ENCODE measurements around the gene CCDC54.

CCDC54 gene

DNA sequence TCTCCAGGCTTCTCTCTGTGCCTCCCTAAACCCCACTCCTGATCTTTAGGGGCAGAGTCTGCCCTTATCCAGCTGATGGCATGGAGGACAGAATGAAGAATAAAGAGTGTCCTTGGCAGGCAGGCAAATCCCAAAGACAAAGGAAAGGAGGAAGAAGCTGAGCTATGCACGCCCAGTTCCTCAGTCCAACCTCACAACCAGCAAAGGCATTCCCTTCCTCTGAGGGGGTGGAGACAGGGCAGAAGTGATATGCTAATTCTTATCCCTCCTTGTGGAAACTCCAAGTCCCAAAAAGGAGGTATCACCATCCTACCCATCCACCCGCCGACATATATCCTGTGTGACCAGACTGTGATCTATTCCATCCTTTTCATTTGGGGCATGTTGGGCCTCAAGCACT, 10.5 kb upstream of the CCDC54 start:
- Histone ChIP-seq H3K4me1 (no peaks in the 10 kb centered on the region), H3K4me2 (no peak overlapping the region), H3K9ac (no peak overlapping the region), H4K20me1 (no peaks in the 10 kb centered on the region), H3K36me3 (no peaks in the 10 kb centered on the region), H3K27me3 (no peaks in the 10 kb centered on the region), H3K9me3 (no peaks in the 10 kb centered on the region), H3K4me3 (no peak overlapping the region), H3K27ac (no peak overlapping the region)
- TF ChIP-seq Cebpa-rat (IDR thresholded peaks at IDR 0.05) = no peak

DNA sequence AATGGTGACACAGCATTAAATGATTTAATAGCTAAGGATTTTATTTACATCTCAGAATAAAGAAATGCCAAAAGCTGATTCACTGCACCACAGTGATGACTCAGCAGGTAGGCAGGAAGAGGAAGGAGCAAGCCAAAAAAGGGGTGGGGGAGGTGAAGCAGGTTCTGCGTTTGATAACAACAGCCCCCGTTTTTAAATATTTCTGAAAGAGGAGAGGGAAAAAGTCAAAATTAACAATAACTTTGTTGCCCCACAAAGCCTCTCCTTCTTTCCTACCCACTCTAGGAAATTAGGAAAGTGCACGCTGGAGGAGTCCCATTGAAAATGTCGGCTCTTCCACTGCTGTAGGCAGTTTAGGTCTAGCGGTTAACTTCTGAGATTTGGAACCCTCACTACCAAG, 9.9 kb upstream of the CCDC54 start:
- Histone ChIP-seq H3K4me3 (no peak overlapping the region), H3K9ac (no peak overlapping the region), H3K9me3 (no peaks in the 10 kb centered on the region), H3K4me1 (no peaks in the 10 kb centered on the region), H3K4me2 (no peak overlapping the region), H4K20me1 (no peaks in the 10 kb centered on the region), H3K27ac (no peak overlapping the region), H3K27me3 (no peaks in the 10 kb centered on the region), H3K36me3 (no peaks in the 10 kb centered on the region)
- no peak for TF ChIP-seq Cebpa-rat (IDR thresholded peaks at IDR 0.05)

DNA sequence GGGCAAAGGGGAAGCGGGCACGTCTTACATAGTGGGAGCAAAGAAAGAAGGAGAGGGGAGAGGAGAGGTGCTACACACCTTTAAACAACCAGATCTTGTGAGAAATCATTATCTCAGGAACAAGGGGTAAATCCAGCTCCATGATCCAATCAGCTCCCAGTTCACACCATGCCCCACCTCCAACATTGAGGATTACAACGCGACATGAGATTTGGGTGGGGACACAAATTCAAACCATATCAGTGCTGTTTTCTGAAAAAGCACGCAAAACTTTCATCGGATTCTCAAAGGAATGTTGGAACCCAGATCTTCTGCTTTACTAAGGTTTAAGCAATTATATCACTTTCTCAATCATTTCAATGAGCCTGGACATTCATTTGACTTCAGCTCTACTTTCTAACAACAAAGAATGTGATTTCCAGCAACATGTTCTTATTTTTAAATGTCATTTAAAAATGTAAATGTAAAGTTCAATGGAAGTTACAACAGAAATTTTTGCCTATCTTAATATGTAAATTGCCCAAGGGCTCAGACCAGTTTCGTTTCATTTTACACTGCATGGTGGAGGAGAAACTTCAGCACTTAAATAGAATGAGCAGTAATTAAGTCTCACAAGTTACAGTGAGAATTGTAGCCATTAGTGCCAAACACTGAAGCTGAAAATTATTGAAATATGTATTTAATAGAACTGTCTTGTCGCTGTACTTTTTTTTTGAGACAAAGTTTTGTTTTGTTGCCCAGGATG, 8.4 kb upstream of the CCDC54 start:
- no peaks in the 10 kb centered on the region for H3K27me3 ChIP-seq
- no peaks in the 10 kb centered on the region for H3K4me1 ChIP-seq
- no peak overlapping the region for H3K4me3 ChIP-seq
- H3K27ac ChIP-seq = no peak overlapping the region
- H3K9ac ChIP-seq = no peak overlapping the region
- no peaks in the 10 kb centered on the region for H4K20me1 ChIP-seq
- no peak overlapping the region for H3K4me2 ChIP-seq
- H3K9me3 ChIP-seq = no peaks in the 10 kb centered on the region
- no peak for TF ChIP-seq Cebpa-rat (IDR thresholded peaks at IDR 0.05)
- H3K36me3 ChIP-seq = no peaks in the 10 kb centered on the region

DNA sequence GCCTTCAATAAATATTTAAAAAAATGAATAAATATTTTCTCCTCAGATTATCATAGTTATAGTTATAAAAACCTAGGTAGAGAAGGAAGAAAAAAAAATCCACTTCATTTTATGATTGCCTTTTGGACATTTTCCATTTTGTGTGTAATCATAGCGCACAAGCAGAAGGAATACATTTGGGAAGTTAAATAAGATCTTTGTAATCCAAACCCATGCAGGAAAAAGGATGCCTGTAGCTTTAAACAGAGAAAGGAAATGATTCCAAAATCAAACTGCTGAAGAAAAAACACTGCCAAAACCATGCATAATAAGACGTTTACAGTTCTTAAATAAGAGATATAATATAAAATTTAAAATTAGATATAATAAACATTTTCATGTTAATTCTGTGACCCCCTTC, 7.4 kb upstream of the CCDC54 start:
- Histone ChIP-seq H3K36me3 (no peaks in the 10 kb centered on the region), H4K20me1 (no peaks in the 10 kb centered on the region), H3K9ac (no peak overlapping the region), H3K4me2 (no peak overlapping the region), H3K9me3 (no peaks in the 10 kb centered on the region), H3K27me3 (no peaks in the 10 kb centered on the region), H3K27ac (no peak overlapping the region), H3K4me3 (no peak overlapping the region), H3K4me1 (no peaks in the 10 kb centered on the region)
- no peak for TF ChIP-seq Cebpa-rat (IDR thresholded peaks at IDR 0.05)

DNA sequence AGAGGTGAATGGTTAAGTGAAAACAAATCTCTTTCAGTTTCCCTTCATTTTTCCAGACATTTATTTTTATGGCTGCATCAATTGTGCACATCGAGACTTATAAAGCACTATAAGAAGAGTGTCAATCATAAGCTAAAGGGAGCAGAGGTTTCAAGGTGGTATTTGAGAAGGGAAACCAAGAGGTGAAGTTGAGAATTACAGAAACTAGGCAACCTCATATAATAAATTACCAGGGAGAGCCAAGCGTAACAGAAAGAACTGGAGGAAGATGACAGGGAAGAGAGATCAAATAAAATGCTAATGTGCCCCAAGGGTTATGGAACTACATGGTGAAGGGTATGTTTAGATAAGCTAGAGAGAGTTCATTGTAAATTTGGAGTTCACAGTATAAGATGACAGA, 6.3 kb upstream of the CCDC54 start:
- no peaks in the 10 kb centered on the region for H3K27me3 ChIP-seq
- no peaks in the 10 kb centered on the region for H3K36me3 ChIP-seq
- no peak overlapping the region for H3K4me3 ChIP-seq
- no peak overlapping the region for H3K9ac ChIP-seq
- H3K4me1 ChIP-seq = no peaks in the 10 kb centered on the region
- no peaks in the 10 kb centered on the region for H4K20me1 ChIP-seq
- no peak overlapping the region for H3K4me2 ChIP-seq
- no peak for TF ChIP-seq Cebpa-rat (IDR thresholded peaks at IDR 0.05)
- H3K27ac ChIP-seq = no peak overlapping the region
- H3K9me3 ChIP-seq = no peaks in the 10 kb centered on the region

DNA sequence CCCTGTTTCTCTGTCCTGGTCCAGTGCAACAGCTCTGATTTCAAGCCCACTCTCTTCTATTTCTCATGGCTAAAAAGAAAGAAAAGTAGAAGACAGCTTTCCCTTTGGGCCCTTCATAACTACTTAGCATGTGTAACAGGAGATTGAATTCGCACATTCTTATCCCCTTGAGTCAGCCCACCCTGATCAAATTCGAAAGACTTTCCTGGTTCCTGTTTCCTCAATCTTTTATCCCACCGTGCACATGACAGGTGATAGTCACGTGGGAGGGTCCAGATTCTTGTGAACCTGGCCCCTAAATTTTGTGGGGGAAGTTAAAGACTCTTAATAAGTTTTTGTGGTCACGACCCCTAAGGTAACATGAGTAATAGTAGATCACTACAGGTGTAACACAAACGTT, 4.7 kb upstream of the CCDC54 start:
- no peaks in the 10 kb centered on the region for H3K36me3 ChIP-seq
- no peak overlapping the region for H3K27ac ChIP-seq
- H3K4me1 ChIP-seq = no peaks in the 10 kb centered on the region
- H4K20me1 ChIP-seq = no peaks in the 10 kb centered on the region
- no peak for TF ChIP-seq Cebpa-rat (IDR thresholded peaks at IDR 0.05)
- no peaks in the 10 kb centered on the region for H3K9me3 ChIP-seq
- no peaks in the 10 kb centered on the region for H3K27me3 ChIP-seq
- H3K4me3 ChIP-seq = no peak overlapping the region
- no peak overlapping the region for H3K9ac ChIP-seq
- H3K4me2 ChIP-seq = no peak overlapping the region

DNA sequence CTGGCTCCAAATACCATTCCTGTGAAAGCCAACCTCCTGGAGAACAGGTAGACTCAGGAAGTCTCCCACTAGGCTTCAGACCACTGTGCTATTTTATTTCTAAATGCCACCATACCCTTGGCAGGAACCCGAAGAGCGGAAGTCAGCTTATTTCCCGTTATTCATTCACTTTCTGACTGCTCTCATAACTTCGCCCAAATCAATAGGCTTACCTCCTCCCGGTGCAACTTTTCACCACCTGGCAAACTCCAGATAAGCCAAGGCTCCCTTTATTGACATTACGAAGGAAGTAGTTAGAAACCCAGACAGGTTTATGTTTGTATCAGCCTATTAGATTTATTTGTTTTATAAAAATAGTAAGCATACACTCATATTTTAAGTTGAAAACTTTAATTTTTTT, 3.3 kb upstream of the CCDC54 start:
- Histone ChIP-seq H3K4me2 (no peak overlapping the region), H3K9ac (no peak overlapping the region), H3K36me3 (no peaks in the 10 kb centered on the region), H3K9me3 (no peaks in the 10 kb centered on the region), H4K20me1 (no peaks in the 10 kb centered on the region), H3K4me1 (no peaks in the 10 kb centered on the region), H3K27ac (no peak overlapping the region), H3K4me3 (no peak overlapping the region), H3K27me3 (no peaks in the 10 kb centered on the region)
- no peak for TF ChIP-seq Cebpa-rat (IDR thresholded peaks at IDR 0.05)

DNA sequence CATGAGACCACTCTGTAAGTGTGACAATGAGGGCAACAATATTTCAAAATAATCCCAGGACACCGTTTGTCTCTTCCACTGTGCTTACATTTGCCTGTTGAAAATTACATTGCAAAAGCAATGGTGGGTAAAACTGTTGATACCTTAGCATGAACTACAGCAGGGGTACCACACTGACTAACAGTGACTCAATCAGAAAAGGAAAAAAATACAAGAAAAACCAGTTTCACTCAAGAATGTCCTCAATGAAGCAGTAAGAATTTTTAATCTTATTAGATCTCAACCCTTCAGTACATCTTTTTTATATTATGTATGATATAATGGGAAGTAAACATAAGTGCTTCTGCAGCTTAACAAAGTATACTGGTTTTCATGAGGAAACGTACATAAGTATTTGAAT, 1.6 kb upstream of the CCDC54 start:
- no peak for TF ChIP-seq Cebpa-rat (IDR thresholded peaks at IDR 0.05)
- Histone ChIP-seq H3K4me2 (no peak overlapping the region), H4K20me1 (no peaks in the 10 kb centered on the region), H3K9ac (no peak overlapping the region), H3K9me3 (no peaks in the 10 kb centered on the region), H3K4me3 (no peak overlapping the region), H3K4me1 (no peaks in the 10 kb centered on the region), H3K27me3 (no peaks in the 10 kb centered on the region), H3K36me3 (no peaks in the 10 kb centered on the region), H3K27ac (no peak overlapping the region)

DNA sequence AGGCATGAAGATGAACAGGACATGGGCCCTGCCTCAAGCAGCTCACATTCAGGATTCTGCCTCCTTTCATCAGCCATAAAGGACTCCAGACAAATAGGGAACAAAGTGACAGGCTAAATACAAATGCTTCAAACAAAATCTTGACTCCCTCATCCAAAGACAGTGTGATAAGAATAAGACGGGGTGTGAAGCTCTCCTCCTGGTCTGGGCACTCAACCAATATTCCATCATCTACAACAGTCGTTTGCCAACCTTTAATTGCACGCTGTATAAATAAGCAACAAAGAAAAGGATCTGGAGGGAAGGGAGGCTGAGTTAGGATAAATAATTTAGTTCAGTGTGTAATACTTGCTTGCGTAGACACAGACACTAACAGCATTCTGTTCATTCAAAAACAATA, 5.4 kb downstream of the CCDC54 start:
- no peaks in the 10 kb centered on the region for H3K27me3 ChIP-seq
- H3K4me1 ChIP-seq = no peaks in the 10 kb centered on the region
- TF ChIP-seq Cebpa-rat (IDR thresholded peaks at IDR 0.05) = no peak
- no peak overlapping the region for H3K4me2 ChIP-seq
- no peak overlapping the region for H3K9ac ChIP-seq
- H4K20me1 ChIP-seq = no peaks in the 10 kb centered on the region
- H3K36me3 ChIP-seq = no peaks in the 10 kb centered on the region
- H3K4me3 ChIP-seq = no peak overlapping the region
- H3K27ac ChIP-seq = no peak overlapping the region
- no peaks in the 10 kb centered on the region for H3K9me3 ChIP-seq

DNA sequence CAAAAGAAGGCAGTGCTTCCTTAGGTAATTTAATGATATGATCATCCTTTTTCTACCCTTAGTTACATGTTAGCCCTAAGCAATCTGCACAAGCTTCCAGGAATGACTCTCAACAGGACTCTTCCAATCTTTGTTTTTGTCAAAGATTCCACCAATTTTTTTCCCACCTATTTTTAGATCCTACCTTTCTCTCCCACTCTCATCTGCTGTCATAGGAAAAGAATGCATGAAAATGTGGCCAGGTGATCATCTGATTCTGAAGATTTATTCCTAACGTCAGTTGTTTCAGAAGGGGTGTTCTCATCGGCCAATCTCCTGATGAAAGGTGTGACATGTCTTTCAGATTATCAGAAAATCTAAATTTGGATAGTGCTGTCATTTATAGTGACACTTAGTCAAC, 7.2 kb downstream of the CCDC54 start:
- no peaks in the 10 kb centered on the region for H3K36me3 ChIP-seq
- no peaks in the 10 kb centered on the region for H3K27me3 ChIP-seq
- TF ChIP-seq Cebpa-rat (IDR thresholded peaks at IDR 0.05) = no peak
- H4K20me1 ChIP-seq = no peaks in the 10 kb centered on the region
- H3K4me3 ChIP-seq = no peak overlapping the region
- no peaks in the 10 kb centered on the region for H3K4me1 ChIP-seq
- H3K9me3 ChIP-seq = no peaks in the 10 kb centered on the region
- no peak overlapping the region for H3K9ac ChIP-seq
- H3K27ac ChIP-seq = no peak overlapping the region
- H3K4me2 ChIP-seq = no peak overlapping the region

DNA sequence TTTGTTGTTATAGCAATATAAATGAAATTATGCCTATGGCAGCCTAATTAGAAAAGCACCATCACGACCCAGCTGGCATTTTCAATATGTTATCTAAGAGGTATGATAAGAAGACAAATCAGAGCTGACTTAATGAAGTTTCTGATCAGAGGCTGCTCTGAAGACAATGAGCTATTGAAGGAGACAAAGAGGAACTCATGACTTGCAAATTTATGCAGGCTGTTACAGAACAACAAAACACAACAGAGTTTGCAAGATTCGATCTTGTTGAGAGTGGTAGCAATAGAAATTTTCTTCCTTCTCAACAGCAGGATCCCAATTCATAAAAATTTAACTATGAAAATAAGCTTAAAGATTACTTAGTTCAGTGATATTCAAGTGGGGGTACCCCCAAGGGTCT, 7.7 kb downstream of the CCDC54 start:
- Histone ChIP-seq H3K27ac (no peak overlapping the region), H3K36me3 (no peaks in the 10 kb centered on the region), H4K20me1 (no peaks in the 10 kb centered on the region), H3K9ac (no peak overlapping the region), H3K4me2 (no peak overlapping the region), H3K4me3 (no peak overlapping the region), H3K27me3 (no peaks in the 10 kb centered on the region), H3K4me1 (no peaks in the 10 kb centered on the region), H3K9me3 (no peaks in the 10 kb centered on the region)
- no peak for TF ChIP-seq Cebpa-rat (IDR thresholded peaks at IDR 0.05)

Measured in BLaER1 (cell line).